HuH-7.5 (cell line): ENCODE results near the gene UBN2.
"Not testable (repeated sequence)": the region's sequence is repeated elsewhere in the genome, so short reads cannot be mapped to it uniquely, and the experiment has no call there.

Experiments used
- DNase-seq: peaks from one replicate; pipeline ENCODE4 v3.0.0; 2011; ENCODE audit warnings: low spot score

UBN2 gene

DNA sequence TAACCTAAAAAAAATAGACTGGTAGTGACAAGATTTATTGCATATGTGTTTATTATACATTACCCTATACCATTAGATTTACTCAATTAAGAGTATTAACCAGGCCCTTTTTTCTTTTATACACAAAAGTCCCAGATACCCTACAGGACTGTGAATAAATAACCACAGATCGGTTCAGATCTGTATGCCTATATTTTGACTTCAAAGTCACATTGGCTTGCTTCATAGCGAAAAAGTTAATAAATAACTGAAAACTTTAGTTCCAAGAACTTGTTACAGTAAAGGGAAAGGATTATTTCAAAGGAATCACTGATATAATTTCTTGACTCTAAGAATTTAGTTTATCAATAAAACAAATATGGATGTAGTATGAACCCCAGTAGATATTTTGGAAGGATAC is 68.3 kb downstream of the UBN2 start:
- DNase-seq, result no peak

DNA sequence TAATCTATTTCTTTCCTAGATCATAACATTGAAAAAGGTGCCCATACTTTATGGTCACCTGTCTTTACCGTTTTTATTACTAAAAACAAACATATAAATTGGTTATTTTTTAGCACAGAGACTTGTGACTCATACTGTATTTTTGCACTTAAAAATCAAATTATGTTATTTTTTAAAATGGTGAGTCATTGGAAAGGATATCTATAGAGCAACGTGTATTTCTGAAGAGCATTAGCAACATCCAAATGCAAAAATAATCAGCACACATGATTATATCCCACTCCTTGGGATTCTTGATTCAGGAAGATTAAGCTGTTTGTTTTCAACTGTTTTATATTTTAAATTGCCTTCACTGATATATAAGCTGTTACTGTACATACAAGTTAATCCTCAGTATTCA is 69.4 kb downstream of the UBN2 start:
- no peak for DNase-seq

DNA sequence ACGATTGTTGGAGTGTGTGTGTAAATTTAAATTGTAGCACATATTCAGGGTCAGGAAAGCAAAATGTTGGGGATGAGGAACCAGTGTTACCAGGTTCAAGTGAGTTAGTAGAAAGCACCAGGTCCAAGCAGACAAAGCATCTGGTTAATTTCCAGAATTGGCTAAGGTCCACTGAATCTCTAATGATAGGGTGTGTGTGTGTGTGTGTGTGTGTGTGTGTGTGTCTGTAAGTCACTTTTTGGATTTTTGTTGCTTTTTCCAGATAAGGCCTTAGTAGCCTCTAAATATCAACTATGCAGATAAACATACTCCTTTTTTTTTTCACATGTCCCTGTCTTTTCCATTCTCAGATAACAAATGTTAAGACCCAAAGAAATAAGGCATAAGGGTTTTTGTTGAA is 73.5 kb downstream of the UBN2 start:
- no peak for DNase-seq

- DNase-seq, result no peak
These were observed 87.0 kb downstream of the UBN2 start for GRCh38 chr7:139317939-139318505.

DNA sequence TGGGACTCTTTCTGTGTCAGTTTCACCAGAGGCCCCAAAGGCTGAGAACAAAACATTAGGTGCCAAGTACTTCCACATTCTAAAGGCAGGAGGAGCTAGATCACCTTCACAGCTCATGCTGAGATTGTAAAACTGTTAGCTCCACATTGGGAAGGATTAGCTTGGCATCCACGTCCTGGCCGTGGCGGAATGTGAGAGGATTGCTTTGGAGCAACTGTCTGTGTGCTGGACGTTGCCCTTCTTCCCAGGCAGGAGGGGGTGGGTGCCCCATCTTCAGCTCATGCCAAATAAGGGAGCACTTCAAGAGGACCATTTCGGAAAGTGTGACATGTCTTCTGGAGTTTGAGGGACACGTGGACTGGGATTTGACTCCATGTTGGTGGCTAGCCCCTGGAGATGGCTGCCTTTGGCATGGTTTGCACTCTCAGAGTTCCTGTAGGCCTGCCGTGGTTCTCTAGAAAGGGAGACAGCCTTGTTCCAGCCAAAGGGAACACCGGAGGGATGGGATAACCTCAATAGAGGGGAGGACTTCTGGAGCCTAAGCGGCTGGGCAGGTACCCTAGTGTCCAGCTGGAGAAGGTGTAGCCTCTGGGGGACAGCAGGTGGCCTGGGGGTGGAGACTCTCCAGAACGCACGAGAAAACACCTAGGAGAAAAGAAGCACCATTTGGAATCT is 90.2 kb downstream of the UBN2 start:
- DNase-seq, result no peak

DNA sequence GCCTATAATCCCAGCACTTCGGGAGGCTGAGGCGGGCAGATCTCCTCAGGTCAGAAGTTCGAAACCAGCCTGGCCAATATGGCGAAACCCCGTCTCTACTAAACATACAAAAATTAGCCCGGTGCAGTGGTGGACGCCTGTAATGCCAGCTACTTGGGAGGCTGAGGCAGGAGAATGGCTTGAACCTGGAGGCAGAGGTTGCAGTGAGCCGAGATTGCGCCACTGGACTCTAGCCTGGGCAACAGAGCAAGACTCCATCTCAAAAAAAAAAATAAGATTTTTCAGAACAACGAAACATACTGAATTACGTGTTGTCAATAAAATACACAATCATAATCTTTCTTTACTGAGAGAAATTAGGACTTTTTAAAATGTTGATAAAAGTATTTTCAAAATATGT is 93.7 kb downstream of the UBN2 start:
- DNase-seq, result not testable (repeated sequence)

DNA sequence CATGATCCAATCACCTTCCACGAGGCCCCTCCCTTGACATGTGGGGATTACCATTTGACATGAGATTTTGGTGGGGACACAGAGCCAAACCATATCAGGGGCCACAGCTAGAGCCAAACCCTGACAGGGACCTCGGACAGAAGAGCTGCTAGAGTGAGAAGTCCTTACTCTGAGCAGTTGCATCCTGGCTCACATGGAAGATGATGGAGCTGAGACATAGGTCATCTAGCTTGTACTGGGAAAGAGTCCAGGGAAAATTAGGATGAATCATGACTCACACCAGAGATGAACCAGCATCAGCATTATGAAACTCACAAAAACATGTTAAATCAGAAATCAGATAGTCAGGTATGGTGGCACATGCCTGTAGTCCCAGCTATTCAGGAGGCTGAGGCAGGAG is 97.3 kb downstream of the UBN2 start:
- no peak for DNase-seq

- no peak for DNase-seq
These were observed 98.1 kb downstream of the UBN2 start for GRCh38 chr7:139329119-139329518.

GRCh38 chr7:139330333-139331030 is 99.4 kb downstream of the UBN2 start:
- DNase-seq, result no peak

- DNase-seq, result no peak
These were observed 101.8 kb downstream of the UBN2 start for GRCh38 chr7:139332697-139333359.

DNA sequence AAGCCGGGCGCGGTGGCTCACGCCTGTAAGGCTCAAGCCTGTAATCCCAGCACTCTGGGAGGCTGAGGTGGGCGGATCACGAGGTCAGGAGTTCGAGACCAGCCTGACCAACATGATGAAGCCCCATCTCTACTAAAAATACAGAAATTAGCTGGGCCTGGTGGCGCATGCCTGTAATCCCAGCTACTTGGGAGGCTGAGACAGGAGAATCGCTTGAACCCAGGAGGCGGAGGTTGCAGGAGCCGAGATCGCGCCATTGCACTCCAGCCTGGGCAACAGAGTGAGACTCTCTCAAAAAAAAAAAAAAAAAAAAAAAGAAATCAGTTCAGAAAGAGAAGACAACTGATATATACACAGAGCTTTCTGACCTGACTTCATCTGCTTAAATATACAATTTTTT is 102.4 kb downstream of the UBN2 start:
- DNase-seq, result not testable (repeated sequence)

DNA sequence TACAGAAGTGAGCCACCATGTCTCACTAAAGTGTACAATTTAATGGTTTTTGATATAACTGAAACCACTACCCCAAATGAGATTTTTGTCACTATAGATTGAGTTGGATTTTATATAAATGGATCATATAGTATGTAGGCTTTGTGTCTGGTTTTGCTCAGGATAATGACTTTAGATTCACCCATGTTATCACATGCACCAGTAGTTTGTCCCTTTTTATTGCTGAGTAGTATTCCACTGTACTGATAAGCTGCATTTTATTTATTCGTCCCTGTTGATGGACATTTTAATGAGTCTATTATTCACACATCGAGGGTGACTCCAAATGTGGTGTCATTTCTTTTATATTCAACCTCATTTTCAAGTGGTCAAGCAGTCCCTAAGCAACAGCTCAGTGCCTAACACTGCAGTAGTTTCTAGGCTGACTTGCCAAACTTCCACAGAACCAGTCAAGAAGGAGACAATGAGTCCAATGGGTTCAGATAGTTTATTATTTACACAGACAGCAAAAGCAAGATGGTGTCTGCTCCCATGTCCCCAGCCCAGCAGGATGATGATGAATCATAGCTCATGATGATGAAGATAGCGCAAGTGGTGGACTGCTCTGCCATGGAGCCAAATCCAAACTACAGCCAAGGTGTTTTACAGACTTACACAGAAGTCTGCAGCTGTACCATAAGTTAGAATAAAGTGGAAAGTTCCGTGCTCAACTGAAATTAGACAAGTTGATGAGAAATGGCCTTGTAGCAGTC is 103.5 kb downstream of the UBN2 start:
- DNase-seq, result no peak

- DNase-seq, result no peak
These were observed 108.0 kb downstream of the UBN2 start for GRCh38 chr7:139339025-139339424.

DNA sequence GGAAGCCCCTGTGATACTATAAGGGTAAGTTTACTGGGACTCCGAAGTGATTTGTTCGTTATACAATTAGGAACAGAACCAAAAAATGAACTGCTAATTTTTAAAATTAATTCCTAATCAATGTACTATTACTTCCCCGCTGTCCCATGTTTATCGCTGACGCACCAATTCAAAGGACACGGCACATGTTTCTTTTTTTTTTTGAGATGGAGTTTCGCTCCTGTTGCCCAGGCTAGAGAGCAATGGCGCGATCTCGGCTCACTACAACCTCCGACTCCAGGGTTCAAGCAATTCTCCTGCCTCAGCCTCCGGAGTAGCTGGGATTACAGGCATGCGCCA is 108.6 kb downstream of the UBN2 start:
- DNase-seq, result no peak

DNA sequence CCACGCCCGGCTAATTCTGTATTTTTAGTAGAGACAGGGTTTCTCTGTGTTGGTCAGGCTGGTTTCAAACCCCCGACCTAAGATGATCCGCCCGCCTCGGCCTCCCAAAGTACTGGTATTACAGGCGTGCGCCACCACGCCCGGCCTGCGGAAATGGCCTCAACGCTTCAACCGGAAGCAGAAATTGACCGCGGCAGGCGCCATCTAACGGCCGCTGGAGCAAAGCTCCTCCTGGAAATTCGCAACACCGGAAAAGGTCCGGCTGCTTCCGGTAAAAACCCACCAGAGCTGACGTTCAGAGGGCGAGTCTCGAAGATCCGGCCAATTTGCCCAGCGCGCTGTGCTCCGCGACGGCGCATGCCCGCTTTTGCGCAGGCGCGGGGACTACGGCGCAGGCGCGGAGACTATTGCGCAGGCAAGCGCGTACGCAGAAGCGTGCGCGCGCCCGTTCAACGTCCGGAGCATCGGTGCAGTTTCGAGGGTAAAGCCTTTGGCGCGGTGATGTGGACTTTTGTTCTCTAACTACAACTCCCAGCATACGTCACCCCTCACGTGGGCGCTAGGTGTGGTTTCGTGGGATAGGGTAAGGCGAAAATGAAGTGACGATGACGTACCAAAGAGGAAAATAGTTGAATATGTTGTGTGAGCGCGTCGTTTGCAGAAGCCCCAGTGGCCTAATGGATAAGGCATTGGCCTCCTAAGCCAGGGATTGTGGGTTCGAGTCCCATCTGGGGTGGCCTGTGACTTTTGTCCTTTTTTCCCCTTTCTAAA is 109.2 kb downstream of the UBN2 start:
- DNase-seq, result peak; percentile 83

DNA sequence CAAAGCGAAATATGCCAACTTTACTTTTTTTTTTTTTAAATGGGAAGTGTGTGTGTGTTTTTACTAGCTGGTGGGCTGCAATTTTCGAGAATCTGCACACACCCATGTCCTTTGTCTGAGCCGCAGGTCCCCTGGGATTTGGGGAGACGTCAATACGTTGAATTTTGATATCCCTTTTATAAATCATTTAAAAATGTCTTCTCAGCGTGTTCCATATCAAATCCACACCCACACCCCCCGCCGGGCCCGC is 109.7 kb downstream of the UBN2 start:
- no peak for DNase-seq

DNA sequence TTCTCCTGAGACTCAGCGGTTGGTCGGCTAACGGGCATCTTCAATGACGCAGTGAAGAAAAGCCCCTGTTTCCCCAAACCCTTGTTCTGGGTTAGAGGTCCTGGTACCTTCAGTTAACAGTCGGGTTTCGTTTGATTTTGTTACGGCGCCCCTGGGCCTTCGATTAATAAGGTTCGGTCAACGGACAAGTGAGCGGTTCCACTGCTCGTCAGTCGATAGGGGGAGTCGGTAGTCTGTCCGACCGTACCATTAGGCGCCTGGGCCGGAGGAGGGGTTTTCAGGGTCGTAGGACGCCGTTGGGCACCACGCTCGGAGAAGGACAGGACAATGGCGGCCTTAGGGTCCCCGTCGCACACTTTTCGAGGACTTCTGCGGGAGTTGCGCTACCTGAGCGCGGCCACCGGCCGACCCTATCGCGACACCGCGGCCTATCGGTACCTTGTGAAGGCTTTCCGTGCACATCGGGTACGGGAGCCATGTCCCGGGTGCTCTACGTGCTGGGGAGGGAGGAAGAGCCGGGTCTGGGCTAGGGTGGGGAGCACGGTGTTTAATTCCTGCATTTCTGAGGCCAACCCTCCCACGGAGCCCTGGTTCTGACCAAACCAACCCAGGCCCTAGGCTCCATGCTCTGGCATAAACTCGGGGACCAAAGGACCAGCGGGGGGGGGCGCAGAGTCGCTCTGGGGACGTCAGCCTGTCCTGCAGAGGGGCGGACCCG is 110.2 kb downstream of the UBN2 start, which contains the start of gene FMC1:
Gene FMC1 (plus strand): TSS at position 280 of the 718 bp plus-strand sequence. CDS start 48 bp downstream, at position 328.
- DNase-seq, result peak; percentile 40

DNA sequence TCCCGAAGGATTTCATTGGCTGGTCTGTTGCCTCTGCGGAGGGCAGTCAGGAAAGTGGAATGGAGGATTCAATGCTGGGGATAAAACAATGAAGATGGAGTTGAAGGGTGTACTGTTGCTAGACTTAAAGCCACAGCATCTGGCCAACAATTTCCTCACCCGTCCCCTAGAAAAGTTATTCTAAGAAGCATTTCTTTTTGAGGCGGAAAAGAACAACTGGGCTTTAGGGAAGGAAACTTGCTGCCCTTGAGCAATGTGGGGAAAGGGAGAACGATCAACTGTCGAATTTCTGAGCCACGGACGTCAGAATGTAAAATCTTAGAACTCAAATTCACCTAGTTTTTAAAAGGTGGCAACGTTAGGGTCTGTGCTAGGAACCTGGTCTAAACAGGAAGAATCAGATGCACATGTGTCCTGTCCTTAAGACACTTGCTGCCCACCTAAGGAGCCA is 110.8 kb downstream of the UBN2 start:
- DNase-seq, result peak; percentile 75

GRCh38 chr7:139345042-139345441 is 114.0 kb downstream of the UBN2 start:
- no peak for DNase-seq

- DNase-seq, result no peak
These were observed 120.0 kb downstream of the UBN2 start for GRCh38 chr7:139351027-139351426.

DNA sequence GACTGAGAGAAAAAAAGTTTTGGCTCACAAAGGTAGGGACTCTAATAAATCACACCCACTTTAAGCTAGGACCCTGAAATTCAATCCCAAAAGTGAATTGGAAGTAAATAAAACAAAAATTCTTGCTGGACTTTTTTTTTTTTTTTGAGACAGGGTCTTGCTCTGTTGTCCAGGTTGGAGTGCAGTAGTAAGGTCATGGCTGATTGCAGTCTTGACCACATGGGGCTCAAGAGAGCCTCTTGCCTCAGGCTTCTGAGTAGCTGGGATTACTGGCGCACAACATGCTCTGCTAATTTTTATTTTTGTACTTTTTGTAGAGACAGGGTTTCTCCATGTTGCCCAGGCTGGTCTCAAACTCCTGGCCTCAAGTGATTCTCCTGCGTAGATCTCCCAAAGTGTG is 123.7 kb downstream of the UBN2 start:
- DNase-seq, result no peak
